HepG2 (cell line): ENCODE data around the gene FAM167B. TPM values are rescaled to one million over a fixed set of nuclear protein-coding genes. Genes with fewer than 3 reads are reported as not detected.
A peak's percentile ranks its signal among the peaks of the same experiment; 100 is the strongest.

Experiments
- AGO2 ChIP-seq: fragments of 200-400 bp; formaldehyde crosslinking; optimal IDR thresholded peaks from 2 replicates; pipeline ENCODE3; 2017; ENCODE audit warnings: mild to moderate bottlenecking, low read depth, low read length, moderate library complexity
- CBX2 ChIP-seq, 2 experiments: fragments of 200-600 bp in 1 of 2; sonication (generic); formaldehyde crosslinking in 1 of 2; IDR thresholded peaks; 2 replicates each; pipeline versions ENCODE4 v1.7.0 to v1.8.1; 2018 to 2022; ENCODE audit warnings: low read depth in 2 of 2, low read length in 1 of 2, mild to moderate bottlenecking in 1 of 2, missing genetic modification reagents in 1 of 2
- CEBPZ ChIP-seq: IDR thresholded peaks from 2 replicates; pipeline ENCODE4 v1.6.1; 2012; ENCODE audit warnings: low read length, improper control_type of control experiment
- DNMT3B ChIP-seq: conservative IDR thresholded peaks from 2 replicates; pipeline ENCODE4 v1.6.1; 2016; ENCODE audit warnings: missing biosample characterization, control low read depth
- FOXA3 ChIP-seq: IDR thresholded peaks from 2 replicates; pipeline ENCODE4 v1.6.1; 2016; ENCODE audit warnings: missing genetic modification reagents, missing compliant biosample characterization
- HNRNPLL ChIP-seq: fragments of 200-400 bp; formaldehyde crosslinking; IDR thresholded peaks from 2 replicates; pipeline ENCODE4 v1.6.1; 2017; ENCODE audit warnings: mild to moderate bottlenecking, low read depth, low read length; ENCODE audit not compliant: poor library complexity, severe bottlenecking
- LRRFIP1 ChIP-seq: sonication (generic); formaldehyde crosslinking; conservative IDR thresholded peaks from 2 replicates; pipeline ENCODE4 v1.4.0; 2020; ENCODE audit warnings: missing genetic modification reagents
- NCOA5 ChIP-seq: sonication (generic); formaldehyde crosslinking; IDR thresholded peaks from 2 replicates; pipeline ENCODE4 v1.4.0; 2020; ENCODE audit warnings: missing genetic modification reagents
- NFE2L2 ChIP-seq: fragments of 150-350 bp; IDR thresholded peaks from 2 replicates; pipeline ENCODE4 v1.6.1; 2014; ENCODE audit warnings: low read length
- PAXIP1 ChIP-seq: sonication (generic); formaldehyde crosslinking; conservative IDR thresholded peaks from 2 replicates; pipeline ENCODE4 v1.4.0; 2020; ENCODE audit warnings: mild to moderate bottlenecking, missing genetic modification reagents, moderate library complexity
- RCOR2 ChIP-seq: IDR thresholded peaks from 2 replicates; pipeline ENCODE4 v1.6.1; 2016; ENCODE audit warnings: missing biosample characterization, missing genetic modification reagents
- SIN3B ChIP-seq: fragments of 150-350 bp; IDR thresholded peaks from 2 replicates; pipeline ENCODE4 v1.6.1; 2014; ENCODE audit warnings: low read length
- TOE1 ChIP-seq: sonication (generic); formaldehyde crosslinking; IDR thresholded peaks from 2 replicates; pipeline ENCODE4 v1.4.0; 2020; ENCODE audit warnings: mild to moderate bottlenecking, missing genetic modification reagents
- ZNF569 ChIP-seq: sonication (generic); formaldehyde crosslinking; IDR thresholded peaks from 2 replicates; pipeline ENCODE4 v1.5.0; 2020; ENCODE audit warnings: mild to moderate bottlenecking, missing genetic modification reagents, moderate library complexity, borderline replicate concordance
- polyA plus RNA-seq, 8 experiments: library from polyadenylated mRNA; depleted of rRNA in 3 of 8; stranded (reverse) in 7 of 8; unstranded in 1 of 8; fragments of >200 nt; fragmentation: Illumina TruSeq in 4 of 8; extraction: Trizol in 4 of 8; gene quantifications; 2 replicates each; pipeline versions ENCODE4 v1.2.1 to v1.2.3, GENCODE V29; 2011 to 2016; ENCODE audit warnings: low read depth in 4 of 8, missing spikeins in 1 of 8, mixed read lengths in 1 of 8; ENCODE audit not compliant: insufficient read depth in 1 of 8
- total RNA-seq, 5 experiments: library from RNA; depleted of rRNA; stranded (reverse); fragments of >200 nt; fragmentation: Illumina TruSeq; extraction: Trizol; gene quantifications; 2 replicates each; pipeline ENCODE4 v1.2.3, GENCODE V29; 2016; ENCODE audit warnings: low read depth in 1 of 5
- TF ChIP-seq, protein P1 (sequence below): sonication (generic); formaldehyde crosslinking; conservative IDR thresholded peaks from 2 replicates; pipeline ENCODE4 v1.8.0; 2022; ENCODE audit warnings: low read depth, missing genetic modification reagents
- TF ChIP-seq, protein P2 (sequence below): sonication (generic); formaldehyde crosslinking; IDR thresholded peaks from 2 replicates; pipeline ENCODE4 v1.9.0; 2021; ENCODE audit warnings: missing genetic modification reagents, mild to moderate bottlenecking, borderline replicate concordance

FAM167B gene
- total and polyA plus RNA-seq, 2 of the 13 experiments (the other 11 are each of a cell fraction or from before 2014, with no cell fraction given): 0.15 to 0.70 TPM

GRCh38 chr1:32249831-32250525 is 3.0 kb downstream of the FAM167B start (continued):
- TF ChIP-seq CEBPZ (no peak), RCOR2 (CRISPR knock-in tag) (peak; percentile 79; the same call in 1 of the 2 replicates), DNMT3B (no peak), NFE2L2 (no peak), AGO2 (no peak), LRRFIP1 (CRISPR knock-in tag) (no peak), ZNF569 (CRISPR knock-in tag) (0 out of 2 replicates have a peak, but pooled peaks have one; percentile 40), FOXA3 (CRISPR knock-in tag) (peak; percentile 73; the same call in 1 of the 2 replicates), TOE1 (CRISPR knock-in tag) (no peak), SIN3B (no peak), HNRNPLL (no peak), NCOA5 (CRISPR knock-in tag) (no peak), CBX2 (IDR thresholded peaks at IDR 0.05; ENCODE audit: low read depth, low read length) (no peak), CBX2 (CRISPR knock-in tag; IDR thresholded peaks at IDR 0.05; ENCODE audit: low read depth) (no peak), PAXIP1 (CRISPR knock-in tag) (peak; percentile 99)
- TF ChIP-seq, protein P1, sequence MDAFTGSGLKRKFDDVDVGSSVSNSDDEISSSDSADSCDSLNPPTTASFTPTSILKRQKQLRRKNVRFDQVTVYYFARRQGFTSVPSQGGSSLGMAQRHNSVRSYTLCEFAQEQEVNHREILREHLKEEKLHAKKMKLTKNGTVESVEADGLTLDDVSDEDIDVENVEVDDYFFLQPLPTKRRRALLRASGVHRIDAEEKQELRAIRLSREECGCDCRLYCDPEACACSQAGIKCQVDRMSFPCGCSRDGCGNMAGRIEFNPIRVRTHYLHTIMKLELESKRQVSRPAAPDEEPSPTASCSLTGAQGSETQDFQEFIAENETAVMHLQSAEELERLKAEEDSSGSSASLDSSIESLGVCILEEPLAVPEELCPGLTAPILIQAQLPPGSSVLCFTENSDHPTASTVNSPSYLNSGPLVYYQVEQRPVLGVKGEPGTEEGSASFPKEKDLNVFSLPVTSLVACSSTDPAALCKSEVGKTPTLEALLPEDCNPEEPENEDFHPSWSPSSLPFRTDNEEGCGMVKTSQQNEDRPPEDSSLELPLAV (CRISPR knock-in tag): no peak
- TF ChIP-seq, protein P2, sequence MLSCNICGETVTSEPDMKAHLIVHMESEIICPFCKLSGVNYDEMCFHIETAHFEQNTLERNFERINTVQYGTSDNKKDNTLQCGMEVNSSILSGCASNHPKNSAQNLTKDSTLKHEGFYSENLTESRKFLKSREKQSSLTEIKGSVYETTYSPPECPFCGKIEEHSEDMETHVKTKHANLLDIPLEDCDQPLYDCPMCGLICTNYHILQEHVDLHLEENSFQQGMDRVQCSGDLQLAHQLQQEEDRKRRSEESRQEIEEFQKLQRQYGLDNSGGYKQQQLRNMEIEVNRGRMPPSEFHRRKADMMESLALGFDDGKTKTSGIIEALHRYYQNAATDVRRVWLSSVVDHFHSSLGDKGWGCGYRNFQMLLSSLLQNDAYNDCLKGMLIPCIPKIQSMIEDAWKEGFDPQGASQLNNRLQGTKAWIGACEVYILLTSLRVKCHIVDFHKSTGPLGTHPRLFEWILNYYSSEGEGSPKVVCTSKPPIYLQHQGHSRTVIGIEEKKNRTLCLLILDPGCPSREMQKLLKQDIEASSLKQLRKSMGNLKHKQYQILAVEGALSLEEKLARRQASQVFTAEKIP (CRISPR knock-in tag): no peak
